HepG2 (cell line): ENCODE measurements around the gene GYS2. TPM values are rescaled to one million over a fixed set of nuclear protein-coding genes. Genes with fewer than 3 reads are reported as not detected.

Source experiments
- ARID4A ChIP-seq: sonication (generic); formaldehyde crosslinking; IDR thresholded peaks from 2 replicates; pipeline ENCODE4 v1.5.0; 2020; ENCODE audit warnings: mild to moderate bottlenecking, missing genetic modification reagents, borderline replicate concordance
- CENPT ChIP-seq: sonication (generic); formaldehyde crosslinking; IDR thresholded peaks from 2 replicates; pipeline ENCODE4 v1.8.0; 2022; ENCODE audit warnings: low read depth, mild to moderate bottlenecking, moderate library complexity, missing genetic modification reagents
- FOXK2 ChIP-seq: fragments of 450-650 bp; IDR thresholded peaks from 2 replicates; pipeline ENCODE4 v1.6.1; 2016
- GABPB1 ChIP-seq: IDR thresholded peaks from 2 replicates; pipeline ENCODE4 v1.6.1; 2016; ENCODE audit warnings: mild to moderate bottlenecking, missing genetic modification reagents, moderate library complexity, missing compliant biosample characterization
- GPBP1L1 ChIP-seq: sonication (generic); formaldehyde crosslinking; IDR thresholded peaks from 2 replicates; pipeline ENCODE4 v1.5.0; 2020; ENCODE audit warnings: mild to moderate bottlenecking, missing genetic modification reagents
- RXRB ChIP-seq: IDR thresholded peaks from 2 replicates; pipeline ENCODE4 v1.6.1; 2016; ENCODE audit warnings: borderline replicate concordance, missing genetic modification reagents, missing compliant biosample characterization
- THYN1 ChIP-seq: sonication (generic); formaldehyde crosslinking; IDR thresholded peaks from 2 replicates; pipeline ENCODE4 v1.8.1; 2023; ENCODE audit warnings: low read depth, mild to moderate bottlenecking, moderate library complexity, missing genetic modification reagents, borderline replicate concordance
- ZNF354B ChIP-seq: sonication (generic); formaldehyde crosslinking; IDR thresholded peaks from 2 replicates; pipeline ENCODE4 v1.8.0; 2022; ENCODE audit warnings: mild to moderate bottlenecking, missing genetic modification reagents
- ZNF878 ChIP-seq: sonication (generic); formaldehyde crosslinking; IDR thresholded peaks from 2 replicates; pipeline ENCODE4 v1.8.1; 2023; ENCODE audit warnings: mild to moderate bottlenecking, missing genetic modification reagents, moderate library complexity
- polyA plus RNA-seq, 8 experiments: library from polyadenylated mRNA; depleted of rRNA in 3 of 8; stranded (reverse) in 7 of 8; unstranded in 1 of 8; fragments of >200 nt; fragmentation: Illumina TruSeq in 4 of 8; extraction: Trizol in 4 of 8; gene quantifications; 2 replicates each; pipeline versions ENCODE4 v1.2.1 to v1.2.3, GENCODE V29; 2011 to 2016; ENCODE audit warnings: low read depth in 4 of 8, missing spikeins in 1 of 8, mixed read lengths in 1 of 8; ENCODE audit not compliant: insufficient read depth in 1 of 8
- total RNA-seq, 5 experiments: library from RNA; depleted of rRNA; stranded (reverse); fragments of >200 nt; fragmentation: Illumina TruSeq; extraction: Trizol; gene quantifications; 2 replicates each; pipeline ENCODE4 v1.2.3, GENCODE V29; 2016; ENCODE audit warnings: low read depth in 1 of 5
- TF ChIP-seq, protein P1 (sequence below): sonication (generic); formaldehyde crosslinking; conservative IDR thresholded peaks from 2 replicates; pipeline ENCODE4 v1.4.0; 2020; ENCODE audit warnings: missing genetic modification reagents

The GYS2 gene
- total and polyA plus RNA-seq, 2 of the 13 experiments (the other 11 are each of a cell fraction or from before 2014, with no cell fraction given) = not detected

DNA sequence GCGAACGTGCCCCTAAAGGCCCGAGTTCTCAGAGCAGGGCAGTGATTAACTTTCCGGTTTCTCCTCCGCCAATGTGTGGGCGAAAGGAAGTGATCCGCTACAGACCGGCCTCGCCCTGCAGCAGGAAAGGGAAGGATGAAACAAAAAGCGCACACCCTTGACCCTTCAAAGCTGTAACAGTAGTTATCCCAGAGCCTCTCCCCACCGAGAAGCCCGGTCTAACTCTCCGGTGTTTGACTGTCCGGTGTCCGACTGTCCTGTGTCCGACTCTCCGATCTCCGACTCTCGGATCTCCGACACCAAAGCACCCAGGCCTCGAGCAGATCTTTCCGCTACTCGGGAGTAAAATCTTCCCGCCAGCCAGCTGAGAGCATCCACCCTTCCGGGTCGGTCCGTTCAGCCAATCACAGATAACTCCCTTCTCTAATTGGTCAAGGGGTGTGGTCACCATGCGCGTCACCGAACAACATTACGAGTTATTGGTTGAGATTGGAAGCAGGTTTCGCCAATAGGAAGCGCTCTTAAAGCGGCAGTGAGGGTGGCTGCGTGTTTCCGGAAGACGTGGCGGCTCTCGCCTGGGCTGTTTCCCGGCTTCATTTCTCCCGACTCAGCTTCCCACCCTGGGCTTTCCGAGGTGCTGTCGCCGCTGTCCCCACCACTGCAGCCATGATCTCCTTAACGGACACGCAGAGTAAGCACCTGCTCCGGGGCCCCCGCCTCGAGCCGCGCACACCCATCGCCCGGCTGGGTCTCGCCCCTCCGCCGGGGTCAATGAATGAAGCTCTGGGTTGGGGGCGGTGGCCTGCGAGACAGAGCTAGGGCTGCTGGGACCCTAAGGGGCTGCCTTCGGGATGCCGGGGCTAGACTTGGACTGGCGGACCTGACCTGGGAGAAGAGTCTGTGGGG, 103.1 kb downstream of the GYS2 start, which contains the start of the genes GOLT1B and RECQL (continued):
- TF ChIP-seq GPBP1L1 (CRISPR knock-in tag) (no peak), CENPT (CRISPR knock-in tag) (no peak), GABPB1 (CRISPR knock-in tag) (peak; percentile 91), RXRB (CRISPR knock-in tag) (peak; percentile 35; the same call in 1 of the 2 replicates), FOXK2 (peak; percentile 87), ZNF878 (CRISPR knock-in tag) (peak; percentile 86), THYN1 (CRISPR knock-in tag) (no peak), ARID4A (CRISPR knock-in tag) (peak; percentile 99), ZNF354B (CRISPR knock-in tag) (no peak)
- TF ChIP-seq, protein P1, sequence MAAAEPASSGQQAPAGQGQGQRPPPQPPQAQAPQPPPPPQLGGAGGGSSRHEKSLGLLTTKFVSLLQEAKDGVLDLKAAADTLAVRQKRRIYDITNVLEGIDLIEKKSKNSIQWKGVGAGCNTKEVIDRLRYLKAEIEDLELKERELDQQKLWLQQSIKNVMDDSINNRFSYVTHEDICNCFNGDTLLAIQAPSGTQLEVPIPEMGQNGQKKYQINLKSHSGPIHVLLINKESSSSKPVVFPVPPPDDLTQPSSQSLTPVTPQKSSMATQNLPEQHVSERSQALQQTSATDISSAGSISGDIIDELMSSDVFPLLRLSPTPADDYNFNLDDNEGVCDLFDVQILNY (CRISPR knock-in tag) = peak; percentile 89
